CD4-positive, alpha-beta memory T cell (primary cell): ENCODE data around the gene BRIP1. TPM values are rescaled to one million over a fixed set of nuclear protein-coding genes. Genes with fewer than 3 reads are reported as not detected.

Source experiments
- CTCF ChIA-PET: fragments of 350-600 bp; sonication (Branson Sonifier 250); formaldehyde crosslinking; loops from one replicate; lab custom pipeline; 2021; ENCODE audit warnings: inconsistent platforms; ENCODE audit not compliant: partially characterized antibody; lab: Charles Lee
- POLR2A ChIA-PET: fragments of 350-600 bp; sonication (Branson Sonifier 250); formaldehyde crosslinking; loops from one replicate; lab custom pipeline; 2021; ENCODE audit not compliant: partially characterized antibody; lab: Charles Lee
- DNase-seq, 5 donors: peaks; one replicate each; pipeline versions ENCODE4 v3.0.0 to v3.0.0-alpha.2; 2020 to 2022; ENCODE audit warnings: mixed read lengths in 1 of 5
- H3K27ac ChIP-seq: one replicate; pipeline ENCODE4 v1.7.0; 2013; ENCODE audit warnings: low read depth, low read length
- H3K27me3 ChIP-seq: 2 replicates; pipeline ENCODE4 v1.7.0; 2013; ENCODE audit warnings: mild to moderate bottlenecking, low read length, moderate library complexity; ENCODE audit not compliant: insufficient read depth
- H3K36me3 ChIP-seq: 2 replicates; pipeline ENCODE4 v1.7.0; 2013; ENCODE audit warnings: mild to moderate bottlenecking, low read length, moderate library complexity; ENCODE audit not compliant: insufficient read depth
- H3K4me1 ChIP-seq: 2 replicates; pipeline ENCODE4 v1.7.0; 2013; ENCODE audit warnings: mild to moderate bottlenecking, low read length, moderate library complexity; ENCODE audit not compliant: insufficient read depth
- H3K4me3 ChIP-seq, 2 donors: one replicate each; pipeline ENCODE4 v1.7.0; 2013; ENCODE audit warnings: low read length in 2 of 2, mild to moderate bottlenecking in 1 of 2
- H3K9me3 ChIP-seq, 2 donors: one replicate each; pipeline ENCODE4 v1.7.0; 2013; ENCODE audit warnings: low read length in 2 of 2, control low read depth in 1 of 2; ENCODE audit not compliant: control insufficient read depth in 1 of 2
- H3K27ac Mint-ChIP-seq, 7 donors: one replicate each; pipeline ENCODE4 v1.8.0; 2020 to 2021; ENCODE audit warnings: mixed read lengths in 7 of 7, mild to moderate bottlenecking in 6 of 7, inconsistent platforms in 3 of 7, moderate library complexity in 3 of 7
- H3K27me3 Mint-ChIP-seq, 2 donors: one replicate each; pipeline ENCODE4 v1.8.0; 2020 to 2021; ENCODE audit warnings: mixed read lengths in 2 of 2
- H3K36me3 Mint-ChIP-seq, 2 donors: one replicate each; pipeline ENCODE4 v1.8.0; 2020 to 2021; ENCODE audit warnings: mixed read lengths in 2 of 2, inconsistent platforms in 1 of 2, mild to moderate bottlenecking in 1 of 2
- H3K4me1 Mint-ChIP-seq, 4 donors: one replicate each; pipeline ENCODE4 v1.8.0; 2020 to 2021; ENCODE audit warnings: mixed read lengths in 4 of 4, mild to moderate bottlenecking in 1 of 4
- H3K4me3 Mint-ChIP-seq, 8 donors: one replicate each; pipeline ENCODE4 v1.8.0; 2020 to 2021; ENCODE audit warnings: mixed read lengths in 8 of 8, mild to moderate bottlenecking in 7 of 8, moderate library complexity in 6 of 8, inconsistent platforms in 3 of 8
- H3K9me3 Mint-ChIP-seq, 8 donors: one replicate each; pipeline ENCODE4 v1.8.0; 2020 to 2021; ENCODE audit warnings: mixed read lengths in 8 of 8, mild to moderate bottlenecking in 5 of 8, inconsistent platforms in 3 of 8, moderate library complexity in 1 of 8
- intact Hi-C: fragments of 100-400 bp; cut with micrococcal nuclease; formaldehyde crosslinking; loops from one replicate; pipeline ENCODE4 v1.15.1; 2023
- polyA plus RNA-seq, 2 donors: library from polyadenylated mRNA; unstranded; fragments of 300-500 nt; fragmentation: Illumina TruSeq; gene quantifications; one replicate each; pipeline ENCODE4 v1.2.3, GENCODE V29; 2021
- total RNA-seq, 2 experiments: library from RNA; stranded (reverse); gene quantifications; one replicate each; pipeline ENCODE4 v1.2.3, GENCODE V29; 2021

The BRIP1 gene
- total and polyA plus RNA-seq, 4 experiments from 2014 or later = 0.31 to 1.7 (median 1.3) TPM

GRCh38 chr17:61849674-61850073 lies 13.7 kb downstream of the BRIP1 start:
- Mint-ChIP-seq H3K27ac (no peak overlapping the region), H3K9me3 (peaks cover 0 to under 1% (median 0%) of the 10 kb centered on the region in 8 donors), H3K4me1 (peaks cover 0 to 3% (median under 1%) of the 10 kb centered on the region in 4 donors), H3K36me3 (peaks cover 3 to 8% of the 10 kb centered on the region in 2 donors), H3K27me3 (no peaks in the 10 kb centered on the region), H3K4me3 (no peak overlapping the region)
- H3K4me1 ChIP-seq = no peaks in the 10 kb centered on the region
- no peak for DNase-seq
- no peak overlapping the region for H3K4me3 ChIP-seq
- H3K27me3 ChIP-seq = no peaks in the 10 kb centered on the region
- no peak overlapping the region for H3K27ac ChIP-seq
- intact Hi-C loops = no loop called here
- ChIA-PET POLR2A (no interaction called here), CTCF (no interaction called here)
- no peaks in the 10 kb centered on the region for H3K36me3 ChIP-seq
- H3K9me3 ChIP-seq = no peaks in the 10 kb centered on the region

- intact Hi-C loops = no loop called here
- Mint-ChIP-seq H3K4me1 (peaks cover 0 to 3% (median 0%) of the 10 kb centered on the region in 4 donors), H3K27ac (no peak overlapping the region), H3K4me3 (no peak overlapping the region), H3K36me3 (peaks cover 2 to 10% of the 10 kb centered on the region in 2 donors), H3K27me3 (no peaks in the 10 kb centered on the region), H3K9me3 (peaks cover 0 to 1% (median 0%) of the 10 kb centered on the region in 8 donors)
- DNase-seq = no peak
- no peaks in the 10 kb centered on the region for H3K9me3 ChIP-seq
- H3K4me3 ChIP-seq = no peak overlapping the region
- no peaks in the 10 kb centered on the region for H3K36me3 ChIP-seq
- ChIA-PET POLR2A (no interaction called here), CTCF (no interaction called here)
- no peaks in the 10 kb centered on the region for H3K27me3 ChIP-seq
- H3K4me1 ChIP-seq = no peaks in the 10 kb centered on the region
- no peak overlapping the region for H3K27ac ChIP-seq
Measured at GRCh38 chr17:61848896-61849295, 14.4 kb downstream of the BRIP1 start.

GRCh38 chr17:61848247-61848646 lies 15.1 kb downstream of the BRIP1 start:
- POLR2A ChIA-PET = no interaction called here

GRCh38 chr17:61847659-61848058 lies 15.7 kb downstream of the BRIP1 start:
- no peaks in the 10 kb centered on the region for H3K36me3 ChIP-seq
- H3K27me3 ChIP-seq = no peaks in the 10 kb centered on the region
- H3K4me1 ChIP-seq = no peaks in the 10 kb centered on the region
- ChIA-PET POLR2A (no interaction called here), CTCF (no interaction called here)
- H3K9me3 Mint-ChIP-seq = peaks cover 0 to 1% (median 0%) of the 10 kb centered on the region in 8 donors
- no peak overlapping the region for H3K4me3 ChIP-seq
- H3K4me3 Mint-ChIP-seq = no peak overlapping the region
- H3K9me3 ChIP-seq = no peaks in the 10 kb centered on the region
- no peak overlapping the region for H3K27ac Mint-ChIP-seq
- H3K36me3 Mint-ChIP-seq = peaks cover 2 to 13% of the 10 kb centered on the region in 2 donors
- no peaks in the 10 kb centered on the region for H3K27me3 Mint-ChIP-seq
- H3K27ac ChIP-seq = no peak overlapping the region
- intact Hi-C loops = no loop called here
- DNase-seq = no peak
- H3K4me1 Mint-ChIP-seq = no peaks in the 10 kb centered on the region

More at GRCh38 chr17:61848247-61848646, 15.1 kb downstream of the BRIP1 start:
- H3K36me3 ChIP-seq = no peaks in the 10 kb centered on the region
- intact Hi-C loops = no loop called here
- Mint-ChIP-seq H3K4me3 (no peak overlapping the region), H3K27ac (no peak overlapping the region), H3K4me1 (peaks cover 0 to 3% (median 0%) of the 10 kb centered on the region in 4 donors), H3K9me3 (peaks cover 0 to 1% (median 0%) of the 10 kb centered on the region in 8 donors), H3K36me3 (peaks cover 2 to 13% of the 10 kb centered on the region in 2 donors), H3K27me3 (no peaks in the 10 kb centered on the region)
- no peak overlapping the region for H3K27ac ChIP-seq
- no peaks in the 10 kb centered on the region for H3K9me3 ChIP-seq
- H3K4me3 ChIP-seq = no peak overlapping the region
- no peaks in the 10 kb centered on the region for H3K27me3 ChIP-seq
- CTCF ChIA-PET = no interaction called here
- DNase-seq = no peak
- H3K4me1 ChIP-seq = no peaks in the 10 kb centered on the region

GRCh38 chr17:61846761-61847375 lies 16.5 kb downstream of the BRIP1 start:
- Mint-ChIP-seq H3K27ac (no peak overlapping the region), H3K4me1 (no peaks in the 10 kb centered on the region), H3K36me3 (peaks cover 2 to 13% of the 10 kb centered on the region in 2 donors), H3K27me3 (no peaks in the 10 kb centered on the region), H3K4me3 (no peak overlapping the region), H3K9me3 (peaks cover 0 to 1% (median 0%) of the 10 kb centered on the region in 8 donors)
- POLR2A ChIA-PET = no interaction called here
- CTCF ChIA-PET = no interaction called here
- no peaks in the 10 kb centered on the region for H3K4me1 ChIP-seq
- no peaks in the 10 kb centered on the region for H3K9me3 ChIP-seq
- H3K27ac ChIP-seq = no peak overlapping the region
- no peak for DNase-seq
- no peak overlapping the region for H3K4me3 ChIP-seq
- H3K27me3 ChIP-seq = no peaks in the 10 kb centered on the region
- intact Hi-C loops = no loop called here
- no peaks in the 10 kb centered on the region for H3K36me3 ChIP-seq

- CTCF ChIA-PET = no interaction called here
- H3K27ac Mint-ChIP-seq = no peak overlapping the region
Measured at GRCh38 chr17:61846088-61846487, 17.2 kb downstream of the BRIP1 start.

GRCh38 chr17:61843435-61843834 lies 19.9 kb downstream of the BRIP1 start:
- H3K27ac ChIP-seq = no peak overlapping the region
- Mint-ChIP-seq H3K27me3 (no peaks in the 10 kb centered on the region), H3K36me3 (peaks cover 2 to 13% of the 10 kb centered on the region in 2 donors), H3K4me3 (no peak overlapping the region), H3K9me3 (peaks cover 0 to 1% (median 0%) of the 10 kb centered on the region in 8 donors), H3K27ac (no peak overlapping the region), H3K4me1 (no peaks in the 10 kb centered on the region)
- CTCF ChIA-PET = interaction anchor here (0.6 kb wide), 1 partner anchor 111 kb away, joined by 3 read pairs; no protein-coding TSS in a partner anchor
- H3K36me3 ChIP-seq = no peaks in the 10 kb centered on the region
- POLR2A ChIA-PET = no interaction called here
- no peaks in the 10 kb centered on the region for H3K9me3 ChIP-seq
- H3K4me3 ChIP-seq = no peak overlapping the region
- DNase-seq = peak in 1 of 5 donors; percentile 17
- H3K27me3 ChIP-seq = no peaks in the 10 kb centered on the region
- no peaks in the 10 kb centered on the region for H3K4me1 ChIP-seq
- intact Hi-C loops = no loop called here

More at GRCh38 chr17:61846088-61846487, 17.2 kb downstream of the BRIP1 start:
- Histone ChIP-seq H3K36me3 (no peaks in the 10 kb centered on the region), H3K4me1 (no peaks in the 10 kb centered on the region), H3K4me3 (no peak overlapping the region), H3K27ac (no peak overlapping the region), H3K9me3 (no peaks in the 10 kb centered on the region), H3K27me3 (no peaks in the 10 kb centered on the region)
- H3K36me3 Mint-ChIP-seq = peaks cover 2 to 13% of the 10 kb centered on the region in 2 donors
- no peaks in the 10 kb centered on the region for H3K4me1 Mint-ChIP-seq
- no peak overlapping the region for H3K4me3 Mint-ChIP-seq
- intact Hi-C loops = no loop called here
- H3K27me3 Mint-ChIP-seq = no peaks in the 10 kb centered on the region
- POLR2A ChIA-PET = no interaction called here
- no peak for DNase-seq
- H3K9me3 Mint-ChIP-seq = peaks cover 0 to 1% (median 0%) of the 10 kb centered on the region in 8 donors
